GM12878 (cell line): ENCODE results near the gene SELENOS.

Experiments
- BHLHE40 ChIP-seq, 2 experiments: fragments of 450-650 bp in 1 of 2; IDR thresholded peaks; 2 replicates each; pipeline ENCODE4 v1.6.1; 2011 to 2017; ENCODE audit warnings: low read depth in 2 of 2, borderline replicate concordance in 1 of 2, improper control_type of control experiment in 1 of 2, low read length in 1 of 2, mild to moderate bottlenecking in 1 of 2
- EZH2 ChIP-seq: IDR thresholded peaks from 2 replicates; pipeline ENCODE4 v1.6.1; 2012; ENCODE audit warnings: low read depth, mild to moderate bottlenecking, control low read depth, inconsistent platforms, low read length, borderline replicate concordance; ENCODE audit not compliant: control insufficient read depth
- HDGF ChIP-seq: fragments of 450-650 bp; IDR thresholded peaks from 2 replicates; pipeline ENCODE4 v1.6.1; 2016; ENCODE audit warnings: antibody characterized with exemption

GRCh38 chr15:101237251-101237650 is 40.0 kb downstream of the SELENOS start:
- no peak for TF ChIP-seq HDGF
- TF ChIP-seq BHLHE40 (IDR thresholded peaks at IDR 0.05; ENCODE audit: borderline replicate concordance in 1 of 2, low read depth in 2 of 2, low read length in 1 of 2): no peak
- no peak for TF ChIP-seq EZH2
